Measurements from ENCODE around the gene LZTS3.
"Not testable (repeated sequence)": the region's sequence is repeated elsewhere in the genome, so short reads cannot be mapped to it uniquely, and the experiment has no call there.

Gene LZTS3

GRCh38 chr20:3125776-3126526 is 47.4 kb downstream of the LZTS3 start:
- CTCF ChIA-PET: interaction anchor here (0.6 kb wide), 1 partner anchor 158 kb away, joined by 3 read pairs; no protein-coding TSS in a partner anchor
- POLR2A ChIA-PET; H3K4me3 ChIP-seq (ENCODE audit: low read depth, low read length); H3K9me3 ChIP-seq (ENCODE audit: control insufficient read depth, insufficient read depth, low read depth, low read length); H3K27ac ChIP-seq (ENCODE audit: extremely low read depth, low read depth, low read length); H3K4me1 ChIP-seq (ENCODE audit: control insufficient read depth, insufficient read depth, low read length): not testable (repeated sequence)
- TF ChIP-seq SETDB1 (IDR thresholded peaks at IDR 0.05; ENCODE audit: insufficient read length, low read length): peak; percentile 8
- peaks cover 5 to 22% of the 10 kb centered on the region in 2 experiments; a peak in 1 of 3 replicates for H3K36me3 ChIP-seq (ENCODE audit: control insufficient read depth in 2 of 2, insufficient read depth in 1 of 2, low read length in 2 of 2)

- POLR2A ChIA-PET: interaction anchor here (0.6 kb wide), 1 partner anchor 31 kb away, joined by 3 read pairs; no protein-coding TSS in a partner anchor
- H3K4me3 ChIP-seq (ENCODE audit: low read depth, low read length); H3K27ac ChIP-seq (ENCODE audit: extremely low read depth, low read depth, low read length); H3K4me1 ChIP-seq (ENCODE audit: control insufficient read depth, insufficient read depth, low read length); H3K9me3 ChIP-seq (ENCODE audit: control insufficient read depth, insufficient read depth, low read depth, low read length); CTCF ChIA-PET: not testable (repeated sequence)
- H3K36me3 ChIP-seq (ENCODE audit: control insufficient read depth in 2 of 2, insufficient read depth in 1 of 2, low read length in 2 of 2): peaks cover 5 to 26% of the 10 kb centered on the region in 2 experiments; a peak in 2 of 3 replicates
These were observed 48.4 kb downstream of the LZTS3 start for GRCh38 chr20:3124773-3125560.

DNA sequence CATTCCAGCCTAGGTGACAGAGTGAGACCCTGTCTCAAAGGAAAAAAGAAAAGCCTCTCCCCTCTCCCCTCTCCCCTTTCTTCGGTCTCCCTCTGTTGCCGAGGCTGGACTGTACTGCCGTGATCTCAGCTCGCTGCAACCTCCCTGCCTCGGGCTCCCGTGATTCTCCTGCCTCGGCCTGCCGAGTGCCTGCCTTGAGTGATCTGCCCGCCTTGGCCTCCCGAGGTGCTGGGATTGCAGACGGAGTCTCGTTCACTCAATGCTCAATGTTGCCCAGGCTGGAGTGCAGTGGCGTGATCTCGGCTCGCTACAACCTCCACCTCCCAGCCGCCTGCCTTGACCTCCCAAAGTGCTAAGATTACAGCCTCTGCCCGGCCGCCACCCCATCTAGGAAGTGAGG is 49.2 kb downstream of the LZTS3 start:
- H3K36me3 ChIP-seq (ENCODE audit: control insufficient read depth in 2 of 2, insufficient read depth in 1 of 2, low read length in 2 of 2): peaks cover 8 to 28% of the 10 kb centered on the region in 2 experiments; a peak in 2 of 3 replicates
- H3K9me3 ChIP-seq (ENCODE audit: control insufficient read depth, insufficient read depth, low read depth, low read length); H3K4me1 ChIP-seq (ENCODE audit: control insufficient read depth, insufficient read depth, low read length); POLR2A ChIA-PET; H3K4me3 ChIP-seq (ENCODE audit: low read depth, low read length); H3K27ac ChIP-seq (ENCODE audit: extremely low read depth, low read depth, low read length); CTCF ChIA-PET: not testable (repeated sequence)

- CTCF ChIA-PET: interaction anchor here (0.9 kb wide), 1 partner anchor 193 kb away, joined by 3 read pairs; no protein-coding TSS in a partner anchor
- POLR2A ChIA-PET: no interaction called here
- no peak for TF ChIP-seq ZNF596 (tag by site-specific recombination; IDR thresholded peaks at IDR 0.05)
- TF ChIP-seq SCRT2 (tag by site-specific recombination; IDR thresholded peaks at IDR 0.05): peak; percentile 69
- TF ChIP-seq, protein P1, sequence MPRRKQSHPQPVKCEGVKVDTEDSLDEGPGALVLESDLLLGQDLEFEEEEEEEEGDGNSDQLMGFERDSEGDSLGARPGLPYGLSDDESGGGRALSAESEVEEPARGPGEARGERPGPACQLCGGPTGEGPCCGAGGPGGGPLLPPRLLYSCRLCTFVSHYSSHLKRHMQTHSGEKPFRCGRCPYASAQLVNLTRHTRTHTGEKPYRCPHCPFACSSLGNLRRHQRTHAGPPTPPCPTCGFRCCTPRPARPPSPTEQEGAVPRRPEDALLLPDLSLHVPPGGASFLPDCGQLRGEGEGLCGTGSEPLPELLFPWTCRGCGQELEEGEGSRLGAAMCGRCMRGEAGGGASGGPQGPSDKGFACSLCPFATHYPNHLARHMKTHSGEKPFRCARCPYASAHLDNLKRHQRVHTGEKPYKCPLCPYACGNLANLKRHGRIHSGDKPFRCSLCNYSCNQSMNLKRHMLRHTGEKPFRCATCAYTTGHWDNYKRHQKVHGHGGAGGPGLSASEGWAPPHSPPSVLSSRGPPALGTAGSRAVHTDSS (tag by site-specific recombination; IDR thresholded peaks at IDR 0.05): no peak
- TF ChIP-seq ZNF768 (tag by site-specific recombination; IDR thresholded peaks at IDR 0.05): no peak
- peak; percentile 74 for TF ChIP-seq SP7 (tag by site-specific recombination; IDR thresholded peaks at IDR 0.05)
- TF ChIP-seq ZNF248 (tag by site-specific recombination; IDR thresholded peaks at IDR 0.05): no peak
- TF ChIP-seq ZNF664 (tag by site-specific recombination; IDR thresholded peaks at IDR 0.05): no peak
- no peak for TF ChIP-seq ZNF555 (tag by site-specific recombination; conservative IDR thresholded peaks at IDR 0.05)
- TF ChIP-seq ZNF16 (tag by site-specific recombination; IDR thresholded peaks at IDR 0.05; ENCODE audit: low read depth): no peak
- TF ChIP-seq ZNF530 (tag by site-specific recombination; IDR thresholded peaks at IDR 0.05; ENCODE audit: low read depth): 0 out of 2 replicates have a peak, but pooled peaks have one; percentile 66
- Histone ChIP-seq H3K27ac (ENCODE audit: extremely low read depth, low read depth, low read length) (no peak overlapping the region), H3K36me3 (ENCODE audit: control insufficient read depth in 2 of 2, insufficient read depth in 1 of 2, low read length in 2 of 2) (peaks cover 8 to 30% of the 10 kb centered on the region in 2 experiments; a peak in 2 of 3 replicates), H3K4me1 (ENCODE audit: control insufficient read depth, insufficient read depth, low read length) (peaks cover 4% of the 10 kb centered on the region; the same call in 1 of the 2 replicates), H3K4me3 (ENCODE audit: low read depth, low read length) (no peak overlapping the region), H3K9me3 (ENCODE audit: control insufficient read depth, insufficient read depth, low read depth, low read length) (no peaks in the 10 kb centered on the region)
These were observed 49.8 kb downstream of the LZTS3 start for GRCh38 chr20:3123542-3123941.
